HepG2 (cell line): ENCODE data around the gene SAA4. TPM values are rescaled to one million over a fixed set of nuclear protein-coding genes. Genes with fewer than 3 reads are reported as not detected.
A peak's percentile ranks its signal among the peaks of the same experiment; 100 is the strongest.
"Not testable (repeated sequence)": the region's sequence is repeated elsewhere in the genome, so short reads cannot be mapped to it uniquely, and the experiment has no call there.

Experiments
- ATAC-seq: fragments of 200-7000 bp; cut with Tn5 transposase; 3 replicates; pipeline ENCODE4 v1.9.1; 2020; ENCODE audit warnings: mild to moderate bottlenecking, moderate library complexity
- BruUV-seq: library from RNA; stranded (reverse); fragments of 400-500 nt; replicated peaks from 2 replicates; lab custom pipeline; 2021; lab: Mats Ljungman, UMichigan
- CTCF ChIA-PET: fragments of 300-600 bp; formaldehyde crosslinking; extraction: SDS; loops from one replicate; lab custom pipeline; 2021; ENCODE audit warnings: low total read pairs, inconsistent platforms, low intra/inter-chr PET ratio; lab: Yijun Ruan, JAX
- POLR2A ChIA-PET: fragments of 350-600 bp; sonication (Branson Sonifier 250); formaldehyde crosslinking; loops from one replicate; lab custom pipeline; 2020; ENCODE audit warnings: antibody characterized with exemption, inconsistent platforms; lab: Yijun Ruan, JAX
- DNase-seq: peaks from one replicate; pipeline ENCODE4 v3.0.0-alpha.2; 2015; ENCODE audit warnings: low spot score
- FAIRE-seq: peaks from 3 replicates; lab custom pipeline; 2011; peaks lifted over from hg19 to GRCh38; lab: Jason Lieb, UNC
- H2AFZ ChIP-seq: one replicate; pipeline ENCODE4 v1.6.1; 2011; ENCODE audit warnings: low read length, inconsistent platforms
- H3K27ac ChIP-seq: fragments of 300-600 bp; 3 replicates; pipeline ENCODE4 v1.8.0; 2011; ENCODE audit warnings: mixed run types, mild to moderate bottlenecking, mixed read lengths, low read length, inconsistent platforms; ENCODE audit not compliant: insufficient read depth; ENCODE audit errors: extremely low read length
- H3K27me3 ChIP-seq, 2 experiments: fragments of 200-600 bp in 1 of 2; 2 replicates in 1 of 2; 3 replicates in 1 of 2; pipeline versions ENCODE4 v1.6.0 to v1.8.0; 2011; ENCODE audit warnings: low read length in 2 of 2, mild to moderate bottlenecking in 2 of 2, moderate library complexity in 2 of 2, inconsistent platforms in 1 of 2; ENCODE audit not compliant: insufficient read depth in 2 of 2, control insufficient read depth in 1 of 2
- H3K36me3 ChIP-seq, 2 experiments: fragments of 200-600 bp in 1 of 2; replicated peaks in 1 of 2; 2 replicates in 1 of 2; 3 replicates in 1 of 2; pipeline versions ENCODE4 v1.5.1 to v1.8.0; 2011; ENCODE audit warnings: low read length in 2 of 2, inconsistent platforms in 1 of 2; ENCODE audit not compliant: insufficient read depth in 2 of 2, control insufficient read depth in 1 of 2
- H3K4me1 ChIP-seq: 2 replicates; pipeline ENCODE4 v1.5.1; 2012; ENCODE audit warnings: low read length, inconsistent platforms; ENCODE audit not compliant: insufficient read depth
- H3K4me2 ChIP-seq: 2 replicates; pipeline ENCODE4 v1.6.0; 2011; ENCODE audit warnings: low read depth, low read length, inconsistent platforms
- H3K4me3 ChIP-seq, 3 experiments: fragments of 200-600 bp in 1 of 3; sonication (generic), shearing (Covaris generic) in 1 of 3; replicated peaks in 1 of 3; 2 replicates each; pipeline ENCODE4 v1.5.1; 2011 to 2016; ENCODE audit warnings: low read length in 3 of 3, inconsistent platforms in 2 of 3, low read depth in 2 of 3, mild to moderate bottlenecking in 2 of 3, control low read depth in 1 of 3, mixed read lengths in 1 of 3; ENCODE audit not compliant: insufficient read depth in 1 of 3
- H3K79me2 ChIP-seq: one replicate; pipeline ENCODE4 v1.6.1; 2011; ENCODE audit warnings: low read length, inconsistent platforms; ENCODE audit not compliant: insufficient read depth
- H3K9ac ChIP-seq: 2 replicates; pipeline ENCODE4 v1.6.0; 2011; ENCODE audit warnings: mild to moderate bottlenecking, low read depth, low read length, inconsistent platforms; ENCODE audit not compliant: insufficient read depth
- H3K9me3 ChIP-seq: 2 replicates; pipeline ENCODE4 v1.5.1; 2012; ENCODE audit warnings: mild to moderate bottlenecking, low read length
- H4K20me1 ChIP-seq: 2 replicates; pipeline ENCODE4 v1.6.0; 2011; ENCODE audit warnings: inconsistent platforms, mild to moderate bottlenecking, low read length, moderate library complexity; ENCODE audit not compliant: insufficient read depth
- ATM ChIP-seq: fragments of 450-650 bp; IDR thresholded peaks from 2 replicates; pipeline ENCODE4 v1.7.1; 2017; ENCODE audit warnings: mild to moderate bottlenecking, borderline replicate concordance
- CENPT ChIP-seq: sonication (generic); formaldehyde crosslinking; IDR thresholded peaks from 2 replicates; pipeline ENCODE4 v1.8.0; 2022; ENCODE audit warnings: low read depth, mild to moderate bottlenecking, moderate library complexity, missing genetic modification reagents
- NR2F1 ChIP-seq, 2 experiments: fragments of 450-650 bp in 1 of 2; formaldehyde crosslinking in 1 of 2; IDR thresholded peaks; 2 replicates each; pipeline versions ENCODE4 v1.5.0 to v1.6.1; 2016 to 2020; ENCODE audit warnings: mild to moderate bottlenecking in 1 of 2, missing compliant biosample characterization in 1 of 2, missing genetic modification reagents in 1 of 2, moderate library complexity in 1 of 2
- PHB2 ChIP-seq: fragments of 450-650 bp; IDR thresholded peaks from 2 replicates; pipeline ENCODE4 v1.6.1; 2018; ENCODE audit not compliant: partially characterized antibody
- PTBP1 ChIP-seq: fragments of 200-400 bp; formaldehyde crosslinking; IDR thresholded peaks from 2 replicates; pipeline ENCODE4 v1.6.1; 2018; ENCODE audit warnings: low read length, low read depth; ENCODE audit not compliant: poor library complexity, severe bottlenecking
- RAD21 ChIP-seq: fragments of 450-650 bp; formaldehyde crosslinking; IDR thresholded peaks from 2 replicates; pipeline ENCODE4 v1.5.0; 2020; ENCODE audit warnings: mild to moderate bottlenecking
- RNF219 ChIP-seq: sonication (generic); formaldehyde crosslinking; IDR thresholded peaks from 2 replicates; pipeline ENCODE4 v1.5.0; 2020; ENCODE audit warnings: mild to moderate bottlenecking, missing genetic modification reagents
- RXRA ChIP-seq: sonication (generic); formaldehyde crosslinking; IDR thresholded peaks from 2 replicates; pipeline ENCODE4 v1.5.1; 2020; ENCODE audit warnings: missing genetic modification reagents
- SAFB2 ChIP-seq: sonication (generic); formaldehyde crosslinking; IDR thresholded peaks from 2 replicates; pipeline ENCODE4 v1.5.1; 2020; ENCODE audit warnings: missing genetic modification reagents, low read depth, mild to moderate bottlenecking, borderline replicate concordance
- SCMH1 ChIP-seq: sonication (generic); formaldehyde crosslinking; IDR thresholded peaks from 2 replicates; pipeline ENCODE4 v1.9.0; 2021; ENCODE audit warnings: missing genetic modification reagents, mild to moderate bottlenecking, borderline replicate concordance
- SMC3 ChIP-seq: IDR thresholded peaks from 2 replicates; pipeline ENCODE4 v1.6.1; 2011; ENCODE audit warnings: low read length, improper control_type of control experiment
- SP4 ChIP-seq: sonication (generic); formaldehyde crosslinking; IDR thresholded peaks from 2 replicates; pipeline ENCODE4 v1.8.1; 2023; ENCODE audit warnings: mild to moderate bottlenecking, missing genetic modification reagents
- STAG1 ChIP-seq: sonication (generic); formaldehyde crosslinking; IDR thresholded peaks from 2 replicates; pipeline ENCODE4 v1.4.0; 2020; ENCODE audit warnings: missing genetic modification reagents
- ZFAT ChIP-seq: sonication (generic); formaldehyde crosslinking; conservative IDR thresholded peaks from 2 replicates; pipeline ENCODE4 v1.8.1; 2023; ENCODE audit warnings: missing genetic modification reagents, inconsistent platforms
- ZNF180 ChIP-seq: sonication (generic); formaldehyde crosslinking; IDR thresholded peaks from 2 replicates; pipeline ENCODE4 v1.4.0; 2020; ENCODE audit warnings: low read depth, missing genetic modification reagents, borderline replicate concordance
- ZNF335 ChIP-seq: sonication (generic); formaldehyde crosslinking; IDR thresholded peaks from 2 replicates; pipeline ENCODE4 v1.4.0; 2020; ENCODE audit warnings: missing genetic modification reagents
- WGBS: methylation state at CpG from one replicate; pipeline ENCODE4 v1.1.6; 2017; ENCODE audit warnings: low lambda C conversion rate; 5-methylcytosine and 5-hydroxymethylcytosine counted together
- in situ Hi-C: cut with HindIII; loops from 2 replicates; pipeline ENCODE4 v1.10.0; 2017; ENCODE audit warnings: low pct_unique_long_range_greater_than_20kb; ENCODE audit not compliant: extremely low pct_ligation_motif_present
- intact Hi-C: fragments of 100-400 bp; cut with micrococcal nuclease; formaldehyde crosslinking; loops from one replicate; pipeline ENCODE4 v1.10.0; 2022; ENCODE audit not compliant: unreplicated experiment
- polyA plus RNA-seq, 8 experiments: library from polyadenylated mRNA; depleted of rRNA in 3 of 8; stranded (reverse) in 7 of 8; unstranded in 1 of 8; fragments of >200 nt; fragmentation: Illumina TruSeq in 4 of 8; extraction: Trizol in 4 of 8; gene quantifications; 2 replicates each; pipeline versions ENCODE4 v1.2.1 to v1.2.3, GENCODE V29; 2011 to 2016; ENCODE audit warnings: low read depth in 4 of 8, missing spikeins in 1 of 8, mixed read lengths in 1 of 8; ENCODE audit not compliant: insufficient read depth in 1 of 8
- total RNA-seq, 5 experiments: library from RNA; depleted of rRNA; stranded (reverse); fragments of >200 nt; fragmentation: Illumina TruSeq; extraction: Trizol; gene quantifications; 2 replicates each; pipeline ENCODE4 v1.2.3, GENCODE V29; 2016; ENCODE audit warnings: low read depth in 1 of 5

The SAA4 gene
- total and polyA plus RNA-seq, 2 of the 13 experiments (the other 11 are each of a cell fraction or from before 2014, with no cell fraction given), result 53.4 to 253 TPM

GRCh38 chr11:18203723-18204122, 32.9 kb downstream of the SAA4 start (continued):
- TF ChIP-seq ZFAT (no peak), SMC3 (peak; percentile 75), SP4 (CRISPR knock-in tag) (no peak), ZNF335 (CRISPR knock-in tag) (no peak), STAG1 (CRISPR knock-in tag) (peak; percentile 70), ZNF180 (CRISPR knock-in tag) (no peak), ATM (no peak), CENPT (CRISPR knock-in tag) (no peak)

- peaks cover 10% of the 10 kb centered on the region for H3K4me1 ChIP-seq
- BruUV-seq, H3K36me3 ChIP-seq, H2AFZ ChIP-seq, H3K79me2 ChIP-seq, H3K4me2 ChIP-seq, in situ Hi-C loops, H3K4me3 ChIP-seq, ATAC-seq, FAIRE-seq, H3K27me3 ChIP-seq, POLR2A ChIA-PET, DNase-seq, H3K9me3 ChIP-seq, intact Hi-C loops, CTCF ChIA-PET, H3K9ac ChIP-seq, H3K27ac ChIP-seq, H4K20me1 ChIP-seq: not testable (repeated sequence)
- WGBS, result 64% methylated on average over 3 of the region's 3 CpGs
Observed at GRCh38 chr11:18197738-18198137, 38.9 kb downstream of the SAA4 start.

- H3K36me3 ChIP-seq, result no peaks in the 10 kb centered on the region
- no peak overlapping the region for H3K4me3 ChIP-seq
- CTCF ChIA-PET, result no interaction called here
- no peak overlapping the region for H3K4me2 ChIP-seq
- peaks cover 10% of the 10 kb centered on the region for H3K4me1 ChIP-seq
- H3K27ac ChIP-seq, result no peak overlapping the region
- in situ Hi-C loops (no loop called here), intact Hi-C loops (no loop called here)
- H3K9ac ChIP-seq, result no peak overlapping the region
- H3K9me3 ChIP-seq, result no peaks in the 10 kb centered on the region
- no peaks in the 10 kb centered on the region for H4K20me1 ChIP-seq
- H3K79me2 ChIP-seq, result no peaks in the 10 kb centered on the region
- H3K27me3 ChIP-seq, result no peaks in the 10 kb centered on the region; a peak in 2 of 5 replicates
- no peak for FAIRE-seq
- no peak for DNase-seq
- no peak overlapping the region for H2AFZ ChIP-seq
- WGBS, result 26% methylated on average over 2 of the region's 2 CpGs
- POLR2A ChIA-PET, result no interaction called here
- BruUV-seq, result no TSS peak
- ATAC-seq, result peak; percentile 70; the same call in 2 of the 3 replicates
- TF ChIP-seq PTBP1 (no peak), RAD21 (CRISPR knock-in tag) (no peak), SAFB2 (CRISPR knock-in tag) (no peak), RXRA (CRISPR knock-in tag) (no peak), RNF219 (CRISPR knock-in tag) (no peak), PHB2 (no peak), SCMH1 (CRISPR knock-in tag) (no peak), NR2F1 (CRISPR knock-in tag; IDR thresholded peaks at IDR 0.05) (no peak)
Observed at GRCh38 chr11:18196532-18196931, 40.1 kb downstream of the SAA4 start.
